ENCODE measurements around the gene CAPN12. TPM values are rescaled to one million over a fixed set of nuclear protein-coding genes. Genes with fewer than 3 reads are reported as not detected.

Gene CAPN12
- total and polyA plus RNA-seq, 2 of the 8 experiments (the other 6 are each of a cell fraction or from before 2014, with no cell fraction given), result 8.8 to 20.0 TPM

DNA sequence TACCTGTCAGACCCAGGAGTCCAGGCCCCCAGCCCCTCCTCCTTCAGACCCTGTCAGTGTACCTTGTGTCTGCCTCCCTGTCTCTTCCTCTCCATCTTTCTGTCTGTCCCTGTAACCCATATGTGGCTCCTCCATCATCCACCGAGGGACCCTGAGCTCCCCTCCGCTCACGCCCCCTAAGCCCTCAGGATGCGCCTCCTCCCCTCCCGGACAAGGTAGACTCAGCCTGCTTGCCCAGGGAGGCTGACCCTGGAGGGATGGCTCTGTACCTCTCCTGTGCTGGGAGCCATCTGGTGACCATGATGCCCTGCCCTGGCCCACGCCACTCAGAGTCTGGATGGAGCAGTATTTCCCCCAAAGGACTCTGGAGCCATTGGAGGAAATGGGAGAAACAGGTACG, 1.0 kb upstream of the CAPN12 start (continued):
- TF ChIP-seq, protein P1, sequence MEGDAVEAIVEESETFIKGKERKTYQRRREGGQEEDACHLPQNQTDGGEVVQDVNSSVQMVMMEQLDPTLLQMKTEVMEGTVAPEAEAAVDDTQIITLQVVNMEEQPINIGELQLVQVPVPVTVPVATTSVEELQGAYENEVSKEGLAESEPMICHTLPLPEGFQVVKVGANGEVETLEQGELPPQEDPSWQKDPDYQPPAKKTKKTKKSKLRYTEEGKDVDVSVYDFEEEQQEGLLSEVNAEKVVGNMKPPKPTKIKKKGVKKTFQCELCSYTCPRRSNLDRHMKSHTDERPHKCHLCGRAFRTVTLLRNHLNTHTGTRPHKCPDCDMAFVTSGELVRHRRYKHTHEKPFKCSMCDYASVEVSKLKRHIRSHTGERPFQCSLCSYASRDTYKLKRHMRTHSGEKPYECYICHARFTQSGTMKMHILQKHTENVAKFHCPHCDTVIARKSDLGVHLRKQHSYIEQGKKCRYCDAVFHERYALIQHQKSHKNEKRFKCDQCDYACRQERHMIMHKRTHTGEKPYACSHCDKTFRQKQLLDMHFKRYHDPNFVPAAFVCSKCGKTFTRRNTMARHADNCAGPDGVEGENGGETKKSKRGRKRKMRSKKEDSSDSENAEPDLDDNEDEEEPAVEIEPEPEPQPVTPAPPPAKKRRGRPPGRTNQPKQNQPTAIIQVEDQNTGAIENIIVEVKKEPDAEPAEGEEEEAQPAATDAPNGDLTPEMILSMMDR (IDR thresholded peaks at IDR 0.05; ENCODE audit: control extremely low read depth in 1 of 3, insufficient read depth in 1 of 3, low read depth in 1 of 3, low read length in 3 of 3), result no peak
- TF ChIP-seq KDM5A (IDR thresholded peaks at IDR 0.05; ENCODE audit: low read length), result no peak
